Esophagus muscularis mucosa (tissue), 4 donors: ENCODE results near the gene IFNA4. TPM values are rescaled to one million over a fixed set of nuclear protein-coding genes. Genes with fewer than 3 reads are reported as not detected.
"Not testable (repeated sequence)": the region's sequence is repeated elsewhere in the genome, so short reads cannot be mapped to it uniquely, and the experiment has no call there.

ENCODE experiments used
- DNase-seq: peaks from one replicate; pipeline ENCODE4 v3.0.0-alpha.2; 2017; ENCODE audit errors: extremely low spot score
- H3K27ac ChIP-seq, 4 donors: fragments of 200-600 bp; sonication (generic); replicated peaks in 1 of 4; 1 replicate in 3 of 4; 2 replicates in 1 of 4; pipeline ENCODE4 v1.5.1; 2016 to 2019; ENCODE audit warnings: mild to moderate bottlenecking in 1 of 4
- H3K27me3 ChIP-seq, 4 donors: fragments of 200-600 bp; sonication (generic); one replicate each; pipeline versions ENCODE4 v1.5.1 to v1.6.0; 2016 to 2019
- H3K36me3 ChIP-seq, 4 donors: fragments of 200-600 bp; sonication (generic); one replicate each; pipeline ENCODE4 v1.5.1; 2016 to 2019
- H3K4me1 ChIP-seq, 4 donors: fragments of 200-600 bp; sonication (generic); one replicate each; pipeline ENCODE4 v1.5.1; 2016 to 2019
- H3K4me3 ChIP-seq, 4 donors: fragments of 200-600 bp; sonication (generic); 1 replicate in 2 of 4; 2 replicates in 2 of 4; pipeline ENCODE4 v1.5.1; 2016 to 2019; ENCODE audit warnings: mild to moderate bottlenecking in 4 of 4, moderate library complexity in 1 of 4
- H3K9me3 ChIP-seq, 4 donors: fragments of 200-600 bp; sonication (generic); 1 replicate in 3 of 4; 2 replicates in 1 of 4; pipeline ENCODE4 v1.5.1; 2016 to 2019
- EP300 ChIP-seq: sonication (generic); formaldehyde crosslinking; IDR thresholded peaks from one replicate; pipeline ENCODE4 v1.6.1; 2017; ENCODE audit warnings: antibody characterized with exemption
- POLR2A ChIP-seq: fragments of 450-650 bp; IDR thresholded peaks from one replicate; pipeline ENCODE4 v1.6.1; 2017; ENCODE audit warnings: antibody characterized with exemption, moderate library complexity, mild to moderate bottlenecking, low read depth
- POLR2AphosphoS5 ChIP-seq, 2 donors: sonication (generic); formaldehyde crosslinking; IDR thresholded peaks; one replicate each; pipeline ENCODE4 v1.6.1; 2017; ENCODE audit warnings: antibody characterized with exemption in 2 of 2
- WGBS: methylation state at CpG from one replicate; pipeline ENCODE4 v1.1.5; 2018; 5-methylcytosine and 5-hydroxymethylcytosine counted together
- intact Hi-C: fragments of 100-400 bp; cut with DNase I; formaldehyde crosslinking; loops from one replicate; pipeline ENCODE4 v1.15.1; 2023
- total RNA-seq, 4 donors: library from RNA; depleted of rRNA; stranded (reverse); fragments of >200 nt; gene quantifications; one replicate each; pipeline versions ENCODE4 v1.1.0 to v1.2.1, GENCODE V29; 2016
- TF ChIP-seq, protein P1 (sequence below), 3 experiments: fragments of 200-600 bp in 2 of 3; fragments of 450-650 bp in 1 of 3; sonication (generic) in 2 of 3; IDR thresholded peaks; one replicate each; pipeline ENCODE4 v1.5.1; 2017 to 2019; ENCODE audit warnings: antibody characterized with exemption in 3 of 3, mild to moderate bottlenecking in 2 of 3, moderate library complexity in 1 of 3

The IFNA4 gene
- not detected for total RNA-seq

DNA sequence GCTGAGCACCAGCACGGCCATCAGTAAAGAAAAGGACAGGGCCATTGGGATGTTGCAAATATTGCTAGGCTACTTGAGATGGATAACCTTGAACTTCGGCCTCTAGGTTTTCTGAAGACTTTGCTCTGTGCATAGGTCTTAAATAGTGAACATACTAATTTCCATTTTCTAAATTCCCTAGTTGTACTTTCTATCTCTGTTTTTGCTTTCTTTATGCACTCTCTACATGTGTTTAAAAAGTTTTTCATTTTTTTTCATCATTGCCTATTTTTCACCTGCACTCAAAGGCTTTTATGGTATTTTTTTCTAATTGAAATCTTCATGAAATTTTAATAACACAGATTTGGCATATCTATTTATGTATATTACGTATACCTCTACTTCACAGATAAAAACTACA lies at the start of gene IFNA4:
IFNA4 (minus strand) TSS at position 101 of the 400 bp plus-strand sequence; CDS start at position 45, 56 bp downstream.
- not testable (repeated sequence) for H3K4me3 ChIP-seq, H3K27me3 ChIP-seq, H3K9me3 ChIP-seq, H3K36me3 ChIP-seq, DNase-seq, H3K27ac ChIP-seq, H3K4me1 ChIP-seq
- intact Hi-C loops = loop anchor here (10.0 kb wide), 1 partner anchor 53 kb away; no protein-coding TSS in a partner anchor
- WGBS = 89% methylated on average over 3 of the region's 3 CpGs

DNA sequence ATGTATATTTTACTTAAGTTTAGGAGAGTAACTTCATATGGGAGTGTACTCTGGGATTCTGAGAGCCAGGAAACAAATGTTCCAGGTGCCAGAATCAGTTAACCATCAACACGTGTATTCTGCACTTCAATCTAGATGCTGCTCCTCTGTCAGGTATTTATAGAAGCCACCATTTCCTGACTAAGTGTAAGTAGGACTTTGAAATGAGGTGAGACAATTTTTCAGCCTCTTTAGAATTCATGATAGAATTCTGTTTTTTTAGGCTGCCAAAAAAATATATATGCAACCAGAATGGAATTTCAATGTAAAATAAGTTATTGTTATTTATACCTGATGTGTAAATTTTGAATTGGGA lies 49.0 kb upstream of the IFNA4 start:
- H3K4me1 ChIP-seq, intact Hi-C loops, DNase-seq, H3K36me3 ChIP-seq, H3K27ac ChIP-seq, H3K9me3 ChIP-seq, H3K27me3 ChIP-seq, H3K4me3 ChIP-seq: not testable (repeated sequence)
- 13% methylated on average over 1 of the region's 1 CpG for WGBS

DNA sequence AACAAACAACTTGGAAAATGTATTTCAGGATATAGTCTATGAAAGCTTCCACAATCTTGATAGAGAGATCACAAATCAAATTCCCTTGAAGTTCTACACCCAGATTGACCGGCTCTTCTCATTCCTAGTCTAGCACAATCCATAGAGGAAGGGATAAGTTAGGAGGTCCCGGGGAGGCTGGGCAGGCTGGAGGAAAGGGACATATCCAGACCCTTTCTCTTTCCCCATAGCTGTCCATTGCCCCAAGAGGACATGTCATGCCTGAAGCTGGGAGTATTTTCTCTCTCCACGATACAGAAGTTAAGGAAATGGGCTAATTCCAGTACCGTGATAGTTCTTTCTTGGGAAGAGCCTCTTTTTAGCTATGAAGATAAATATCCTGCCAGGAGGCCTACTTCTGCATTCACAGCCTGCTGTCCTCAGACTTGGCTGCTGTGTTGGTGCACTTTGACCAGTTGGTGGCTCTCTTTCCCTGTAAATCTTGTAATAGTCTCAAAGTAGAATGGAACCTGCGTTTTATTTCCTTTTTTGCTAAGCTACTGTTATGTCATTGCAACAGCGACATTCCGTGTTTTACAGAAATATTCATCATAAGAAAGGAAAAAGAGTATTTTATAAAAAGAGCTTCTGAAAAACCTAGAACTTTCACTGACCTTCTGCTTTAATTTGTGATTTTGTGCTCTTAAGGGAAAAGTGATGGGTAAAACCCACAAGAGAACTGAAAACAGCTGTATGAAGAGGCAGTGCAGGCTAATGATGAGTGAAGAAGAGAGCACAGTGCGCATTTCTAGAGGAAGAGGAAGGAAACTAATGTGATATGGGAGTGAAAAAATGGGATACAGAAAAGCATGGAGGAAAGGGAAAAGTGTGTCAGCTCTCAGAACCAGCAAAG lies 48.3 kb upstream of the IFNA4 start:
- TF ChIP-seq, protein P1, sequence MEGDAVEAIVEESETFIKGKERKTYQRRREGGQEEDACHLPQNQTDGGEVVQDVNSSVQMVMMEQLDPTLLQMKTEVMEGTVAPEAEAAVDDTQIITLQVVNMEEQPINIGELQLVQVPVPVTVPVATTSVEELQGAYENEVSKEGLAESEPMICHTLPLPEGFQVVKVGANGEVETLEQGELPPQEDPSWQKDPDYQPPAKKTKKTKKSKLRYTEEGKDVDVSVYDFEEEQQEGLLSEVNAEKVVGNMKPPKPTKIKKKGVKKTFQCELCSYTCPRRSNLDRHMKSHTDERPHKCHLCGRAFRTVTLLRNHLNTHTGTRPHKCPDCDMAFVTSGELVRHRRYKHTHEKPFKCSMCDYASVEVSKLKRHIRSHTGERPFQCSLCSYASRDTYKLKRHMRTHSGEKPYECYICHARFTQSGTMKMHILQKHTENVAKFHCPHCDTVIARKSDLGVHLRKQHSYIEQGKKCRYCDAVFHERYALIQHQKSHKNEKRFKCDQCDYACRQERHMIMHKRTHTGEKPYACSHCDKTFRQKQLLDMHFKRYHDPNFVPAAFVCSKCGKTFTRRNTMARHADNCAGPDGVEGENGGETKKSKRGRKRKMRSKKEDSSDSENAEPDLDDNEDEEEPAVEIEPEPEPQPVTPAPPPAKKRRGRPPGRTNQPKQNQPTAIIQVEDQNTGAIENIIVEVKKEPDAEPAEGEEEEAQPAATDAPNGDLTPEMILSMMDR (IDR thresholded peaks at IDR 0.05) = peak; percentile 24 to 51 (median 37)
- H3K4me3 ChIP-seq, DNase-seq, H3K27me3 ChIP-seq, H3K36me3 ChIP-seq, H3K9me3 ChIP-seq, H3K4me1 ChIP-seq, H3K27ac ChIP-seq: not testable (repeated sequence)
- intact Hi-C loops = loop anchor here (2.0 kb wide), 1 partner anchor 555 kb away; no protein-coding TSS in a partner anchor
- 27% methylated on average over 8 of the region's 8 CpGs for WGBS

DNA sequence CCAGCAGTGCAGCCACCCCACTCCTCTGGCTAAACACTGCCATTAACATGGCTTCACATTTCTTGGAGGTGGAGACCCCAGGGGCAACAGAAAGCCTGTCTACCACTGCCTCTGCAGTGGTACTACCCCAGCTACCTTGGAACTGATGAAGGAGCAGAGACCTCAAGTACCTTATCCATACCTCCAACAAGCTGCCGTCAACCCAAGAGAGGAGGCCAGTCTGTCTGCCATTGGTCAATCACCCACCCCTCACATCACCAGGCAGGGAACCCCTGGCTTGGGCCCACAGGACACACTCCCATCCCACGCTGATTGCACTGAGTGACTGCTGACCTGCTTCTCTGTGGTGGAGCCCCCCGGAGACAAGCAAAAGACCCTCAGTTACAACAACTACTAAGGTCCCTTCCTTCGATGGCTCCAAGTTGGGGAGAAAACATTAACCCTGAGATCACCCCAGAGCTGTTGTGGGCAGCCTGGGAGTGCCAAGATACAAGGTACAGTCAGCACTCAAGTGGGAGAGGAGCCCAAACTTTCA lies 46.8 kb upstream of the IFNA4 start:
- DNase-seq = no peak
- Histone ChIP-seq H3K9me3 (no peaks in the 10 kb centered on the region), H3K4me1 (peaks cover 0 to 4% (median 0%) of the 10 kb centered on the region in 4 donors), H3K27ac (no peak overlapping the region), H3K27me3 (no peaks in the 10 kb centered on the region), H3K36me3 (no peaks in the 10 kb centered on the region), H3K4me3 (no peak overlapping the region)
- intact Hi-C loops = loop anchor here (2.0 kb wide), 1 partner anchor 557 kb away; no protein-coding TSS in a partner anchor
- TF ChIP-seq, protein P1 (IDR thresholded peaks at IDR 0.05) = no peak
- TF ChIP-seq EP300 (no peak), POLR2A (no peak), POLR2AphosphoS5 (IDR thresholded peaks at IDR 0.05) (no peak)
- 86% methylated on average over 2 of the region's 4 CpGs for WGBS

DNA sequence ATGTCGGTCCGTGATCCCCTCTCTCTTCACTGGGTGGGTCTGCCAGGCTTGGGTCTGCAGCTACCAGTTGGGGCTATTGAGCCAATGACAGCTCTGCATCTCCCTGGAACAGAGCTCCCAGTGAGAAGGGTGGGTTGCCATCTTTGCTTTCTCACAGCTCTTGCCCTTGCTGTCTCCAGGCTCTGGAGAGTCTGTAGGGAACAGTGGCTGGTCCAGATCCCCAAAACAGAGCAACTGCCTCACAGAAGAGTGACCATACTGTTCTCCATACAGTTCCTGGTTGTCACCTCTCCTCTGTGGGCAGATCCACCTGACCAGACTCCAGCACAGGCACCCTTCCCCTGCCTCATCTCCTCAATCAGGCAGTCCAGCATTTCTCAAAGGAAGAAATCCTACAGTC lies 45.9 kb upstream of the IFNA4 start:
- intact Hi-C loops = no loop called here
- H3K4me3 ChIP-seq = no peak overlapping the region
- WGBS = 100% methylated on average over 2 of the region's 2 CpGs

More for the DNA sequence above, 45.9 kb upstream of the IFNA4 start:
- TF ChIP-seq EP300 (no peak), POLR2A (no peak), POLR2AphosphoS5 (IDR thresholded peaks at IDR 0.05) (no peak)
- TF ChIP-seq, protein P1 (IDR thresholded peaks at IDR 0.05) = no peak
- Histone ChIP-seq H3K4me1 (peaks cover 0 to 4% (median 0%) of the 10 kb centered on the region in 4 donors), H3K36me3 (no peaks in the 10 kb centered on the region), H3K27me3 (no peaks in the 10 kb centered on the region), H3K27ac (no peak overlapping the region), H3K9me3 (no peaks in the 10 kb centered on the region)
- DNase-seq = no peak
